BLaER1 treated with 17β-estradiol and CSF1 and Interleukin-3, amounts not matched to agents 10 nM and 100 nM (cell line): ENCODE measurements around the gene PF4V1.

ENCODE experiments used
- H3K27ac ChIP-seq, 11 experiments: shearing (Covaris generic); formaldehyde crosslinking; 2 replicates each; pipeline ENCODE4 v1.8.1; 2022
- H3K27me3 ChIP-seq, 11 experiments: shearing (Covaris generic); formaldehyde crosslinking; 2 replicates each; pipeline ENCODE4 v1.8.1; 2022
- H3K36me3 ChIP-seq, 11 experiments: shearing (Covaris generic); formaldehyde crosslinking; 2 replicates each; pipeline ENCODE4 v1.8.1; 2022
- H3K4me1 ChIP-seq, 10 experiments: shearing (Covaris generic); formaldehyde crosslinking; 2 replicates each; pipeline ENCODE4 v1.8.1; 2022
- H3K4me2 ChIP-seq, 11 experiments: shearing (Covaris generic); formaldehyde crosslinking; 2 replicates each; pipeline ENCODE4 v1.8.1; 2022
- H3K4me3 ChIP-seq, 10 experiments: shearing (Covaris generic); formaldehyde crosslinking; 2 replicates each; pipeline ENCODE4 v1.8.1; 2022
- H3K9ac ChIP-seq, 11 experiments: shearing (Covaris generic); formaldehyde crosslinking; 2 replicates each; pipeline ENCODE4 v1.8.1; 2022
- H3K9me3 ChIP-seq, 11 experiments: shearing (Covaris generic); formaldehyde crosslinking; replicated peaks in 1 of 11; 2 replicates each; pipeline ENCODE4 v1.8.1; 2022
- H4K20me1 ChIP-seq, 11 experiments: shearing (Covaris generic); formaldehyde crosslinking; 2 replicates each; pipeline ENCODE4 v1.8.1; 2022
- Cebpa-rat ChIP-seq, 11 experiments: shearing (Covaris generic); IDR thresholded peaks; 2 replicates each; pipeline ENCODE4 v1.8.1; 2022

The PF4V1 gene

GRCh38 chr4:73822812-73823504 is 30.1 kb upstream of the PF4V1 start:
- Histone ChIP-seq H3K36me3 (no peaks in the 10 kb centered on the region), H3K27ac (peak overlapping the region in 5 of 11 experiments; percentile 21 to 69 (median 56); a peak in 8 of 22 replicates), H4K20me1 (no peaks in the 10 kb centered on the region), H3K27me3 (no peaks in the 10 kb centered on the region), H3K9ac (peak overlapping the region in 2 of 11 experiments; percentile 8 to 24; a peak in 2 of 22 replicates), H3K9me3 (peaks cover 7 to 31% (median 14%) of the 10 kb centered on the region in 11 experiments; a peak in 20 of 22 replicates), H3K4me2 (peak overlapping the region in 3 of 11 experiments; percentile 42 to 52 (median 48); a peak in 6 of 22 replicates), H3K4me3 (no peak overlapping the region), H3K4me1 (peaks cover 0 to 49% (median 0%) of the 10 kb centered on the region in 10 experiments; a peak in 7 of 20 replicates)
- no peak for TF ChIP-seq Cebpa-rat (IDR thresholded peaks at IDR 0.05)

- peak overlapping the region in 4 of 11 experiments; percentile 43 to 69 (median 57); a peak in 6 of 22 replicates for H3K27ac ChIP-seq
- peaks cover 7 to 33% (median 16%) of the 10 kb centered on the region in 11 experiments; a peak in 20 of 22 replicates for H3K9me3 ChIP-seq
- peaks cover 0 to 44% (median under 1%) of the 10 kb centered on the region in 10 experiments; a peak in 7 of 20 replicates for H3K4me1 ChIP-seq
- no peaks in the 10 kb centered on the region for H4K20me1 ChIP-seq
- no peak for TF ChIP-seq Cebpa-rat (IDR thresholded peaks at IDR 0.05)
- no peak overlapping the region for H3K4me3 ChIP-seq
- H3K4me2 ChIP-seq, result peak overlapping the region in 3 of 11 experiments; percentile 42 to 52 (median 48); a peak in 5 of 22 replicates
- H3K36me3 ChIP-seq, result no peaks in the 10 kb centered on the region
- H3K9ac ChIP-seq, result 0 out of 22 replicates have a peak overlapping the region, but pooled peaks of 1 of the 11 experiments have one; percentile 8
- no peaks in the 10 kb centered on the region for H3K27me3 ChIP-seq
Measured at GRCh38 chr4:73823760-73824159, 29.3 kb upstream of the PF4V1 start.

- Histone ChIP-seq H3K4me1 (peaks cover 0 to 55% (median 8%) of the 10 kb centered on the region in 10 experiments; a peak in 9 of 20 replicates), H3K9me3 (peaks cover 7 to 28% (median 16%) of the 10 kb centered on the region in 11 experiments; a peak in 20 of 22 replicates), H3K4me3 (no peak overlapping the region), H3K27ac (peak overlapping the region in 6 of 11 experiments; percentile 12 to 59 (median 41); a peak in 8 of 22 replicates), H3K36me3 (no peaks in the 10 kb centered on the region), H3K9ac (no peak overlapping the region), H3K27me3 (no peaks in the 10 kb centered on the region), H4K20me1 (no peaks in the 10 kb centered on the region), H3K4me2 (peak overlapping the region in 5 of 11 experiments; percentile 43 to 58 (median 49); a peak in 9 of 22 replicates)
- no peak for TF ChIP-seq Cebpa-rat (IDR thresholded peaks at IDR 0.05)
Measured at GRCh38 chr4:73828956-73829355, 24.1 kb upstream of the PF4V1 start.

- Histone ChIP-seq H3K27ac (no peak overlapping the region), H4K20me1 (no peaks in the 10 kb centered on the region), H3K4me3 (no peak overlapping the region), H3K4me1 (peaks cover 0 to 42% (median 8%) of the 10 kb centered on the region in 10 experiments; a peak in 9 of 20 replicates), H3K4me2 (no peak overlapping the region), H3K27me3 (no peaks in the 10 kb centered on the region), H3K9me3 (peaks cover 7 to 21% (median 16%) of the 10 kb centered on the region in 11 experiments; a peak in 20 of 22 replicates), H3K36me3 (no peaks in the 10 kb centered on the region), H3K9ac (no peak overlapping the region)
- TF ChIP-seq Cebpa-rat (IDR thresholded peaks at IDR 0.05), result no peak
Measured at GRCh38 chr4:73831569-73831968, 21.5 kb upstream of the PF4V1 start.

- Histone ChIP-seq H3K4me2 (peak overlapping the region in 3 of 11 experiments; percentile 45 to 53 (median 47); a peak in 6 of 22 replicates), H3K4me1 (peaks cover 0 to 39% (median 8%) of the 10 kb centered on the region in 10 experiments; a peak in 9 of 20 replicates), H3K36me3 (no peaks in the 10 kb centered on the region), H3K9me3 (peaks cover 2 to 15% (median 8%) of the 10 kb centered on the region in 11 experiments; a peak in 20 of 22 replicates), H3K9ac (no peak overlapping the region), H3K27ac (peak overlapping the region in 4 of 11 experiments; percentile 7 to 59 (median 38); a peak in 5 of 22 replicates), H3K4me3 (no peak overlapping the region), H4K20me1 (no peaks in the 10 kb centered on the region), H3K27me3 (no peaks in the 10 kb centered on the region)
- no peak for TF ChIP-seq Cebpa-rat (IDR thresholded peaks at IDR 0.05)
Measured at GRCh38 chr4:73832651-73833237, 20.4 kb upstream of the PF4V1 start.

GRCh38 chr4:73836373-73837279 is 16.5 kb upstream of the PF4V1 start, which contains the start of gene CXCL6:
CXCL6 (plus strand) TSS chr4:73836678; CDS start chr4:73836751, 73 bp downstream.
- Histone ChIP-seq H3K4me1 (peaks cover 0 to 25% (median 0%) of the 10 kb centered on the region in 10 experiments; a peak in 7 of 20 replicates), H3K36me3 (no peaks in the 10 kb centered on the region), H3K4me3 (no peak within 1 kb of the TSS), H3K9me3 (peaks cover 0 to 11% (median 4%) of the 10 kb centered on the region in 11 experiments; a peak in 11 of 22 replicates), H4K20me1 (no peaks in the 10 kb centered on the region), H3K27ac (no peak within 1 kb of the TSS), H3K9ac (no peak within 1 kb of the TSS), H3K27me3 (no peaks in the 10 kb centered on the region), H3K4me2 (no peak within 1 kb of the TSS)
- TF ChIP-seq Cebpa-rat (IDR thresholded peaks at IDR 0.05), result no peak

GRCh38 chr4:73839071-73839470 is 14.0 kb upstream of the PF4V1 start:
- Histone ChIP-seq H3K4me3 (no peak overlapping the region), H3K4me2 (no peak overlapping the region), H4K20me1 (no peaks in the 10 kb centered on the region), H3K27ac (no peak overlapping the region), H3K27me3 (no peaks in the 10 kb centered on the region), H3K9me3 (peaks cover 0 to 11% (median 4%) of the 10 kb centered on the region in 11 experiments; a peak in 11 of 22 replicates), H3K4me1 (peaks cover 0 to 25% (median 2%) of the 10 kb centered on the region in 10 experiments; a peak in 7 of 20 replicates), H3K9ac (no peak overlapping the region), H3K36me3 (no peaks in the 10 kb centered on the region)
- TF ChIP-seq Cebpa-rat (IDR thresholded peaks at IDR 0.05), result no peak

- Histone ChIP-seq H3K4me2 (no peak overlapping the region), H3K36me3 (no peaks in the 10 kb centered on the region), H4K20me1 (no peaks in the 10 kb centered on the region), H3K9me3 (peaks cover 0 to 11% (median 4%) of the 10 kb centered on the region in 11 experiments; a peak in 11 of 22 replicates), H3K9ac (no peak overlapping the region), H3K4me3 (no peak overlapping the region), H3K27me3 (no peaks in the 10 kb centered on the region), H3K4me1 (peaks cover 0 to 31% (median 2%) of the 10 kb centered on the region in 10 experiments; a peak in 7 of 20 replicates), H3K27ac (no peak overlapping the region)
- TF ChIP-seq Cebpa-rat (IDR thresholded peaks at IDR 0.05), result no peak
Measured at GRCh38 chr4:73839715-73840114, 13.4 kb upstream of the PF4V1 start.
